Neutrophil (primary cell): ENCODE results near the gene A2M.

Experiments
- H3K27ac ChIP-seq: fragments of 200-600 bp; sonication (generic); 2 replicates; pipeline ENCODE4 v1.5.1; 2016; ENCODE audit warnings: mild to moderate bottlenecking, moderate library complexity
- H3K27me3 ChIP-seq: fragments of 200-600 bp; sonication (generic); 2 replicates; pipeline ENCODE4 v1.6.0; 2016; ENCODE audit warnings: mild to moderate bottlenecking
- H3K36me3 ChIP-seq: fragments of 200-600 bp; sonication (generic); 2 replicates; pipeline ENCODE4 v1.5.1; 2017
- H3K4me1 ChIP-seq, 2 experiments: fragments of 200-600 bp in 1 of 2; sonication (generic) in 1 of 2; 1 replicate in 1 of 2; 2 replicates in 1 of 2; pipeline versions ENCODE4 v1.5.1 to v1.6.1; 2013 to 2016; ENCODE audit warnings: low read depth in 1 of 2, low read length in 1 of 2, mild to moderate bottlenecking in 1 of 2, moderate library complexity in 1 of 2; ENCODE audit not compliant: control insufficient read depth in 1 of 2, insufficient read depth in 1 of 2
- H3K4me3 ChIP-seq, 2 experiments: fragments of 200-600 bp in 1 of 2; sonication (generic) in 1 of 2; 1 replicate in 1 of 2; 2 replicates in 1 of 2; pipeline ENCODE4 v1.5.1; 2013 to 2016; ENCODE audit warnings: low read depth in 1 of 2, low read length in 1 of 2, mild to moderate bottlenecking in 1 of 2, moderate library complexity in 1 of 2
- H3K9me3 ChIP-seq: fragments of 200-600 bp; sonication (generic); 2 replicates; pipeline ENCODE4 v1.5.1; 2016
- TF ChIP-seq, protein P1 (sequence below): fragments of 200-600 bp; sonication (generic); IDR thresholded peaks from 2 replicates; pipeline ENCODE4 v1.5.1; 2016; ENCODE audit warnings: antibody characterized with exemption

Gene A2M

DNA sequence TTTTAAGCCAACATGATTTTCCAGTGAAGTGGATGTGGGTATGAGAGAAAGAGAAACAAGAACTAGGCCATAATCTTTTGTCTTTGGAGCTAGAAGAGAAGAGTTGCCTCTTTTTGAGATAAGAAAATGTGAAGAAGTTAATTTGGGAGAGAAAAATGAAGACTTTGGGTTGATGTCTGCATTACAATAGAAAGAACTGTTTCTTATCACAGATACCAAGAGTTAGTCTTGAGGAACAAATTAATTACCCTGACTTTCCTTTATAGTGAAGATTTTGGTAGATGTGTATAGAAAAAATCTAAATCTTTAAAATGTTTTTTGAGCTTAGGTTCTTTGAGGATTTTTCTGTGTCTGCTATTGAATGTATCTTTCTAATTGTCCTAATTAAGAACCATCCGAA is 4.2 kb downstream of the A2M start:
- no peak overlapping the region for H3K27ac ChIP-seq
- no peaks in the 10 kb centered on the region for H3K27me3 ChIP-seq
- TF ChIP-seq, protein P1, sequence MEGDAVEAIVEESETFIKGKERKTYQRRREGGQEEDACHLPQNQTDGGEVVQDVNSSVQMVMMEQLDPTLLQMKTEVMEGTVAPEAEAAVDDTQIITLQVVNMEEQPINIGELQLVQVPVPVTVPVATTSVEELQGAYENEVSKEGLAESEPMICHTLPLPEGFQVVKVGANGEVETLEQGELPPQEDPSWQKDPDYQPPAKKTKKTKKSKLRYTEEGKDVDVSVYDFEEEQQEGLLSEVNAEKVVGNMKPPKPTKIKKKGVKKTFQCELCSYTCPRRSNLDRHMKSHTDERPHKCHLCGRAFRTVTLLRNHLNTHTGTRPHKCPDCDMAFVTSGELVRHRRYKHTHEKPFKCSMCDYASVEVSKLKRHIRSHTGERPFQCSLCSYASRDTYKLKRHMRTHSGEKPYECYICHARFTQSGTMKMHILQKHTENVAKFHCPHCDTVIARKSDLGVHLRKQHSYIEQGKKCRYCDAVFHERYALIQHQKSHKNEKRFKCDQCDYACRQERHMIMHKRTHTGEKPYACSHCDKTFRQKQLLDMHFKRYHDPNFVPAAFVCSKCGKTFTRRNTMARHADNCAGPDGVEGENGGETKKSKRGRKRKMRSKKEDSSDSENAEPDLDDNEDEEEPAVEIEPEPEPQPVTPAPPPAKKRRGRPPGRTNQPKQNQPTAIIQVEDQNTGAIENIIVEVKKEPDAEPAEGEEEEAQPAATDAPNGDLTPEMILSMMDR = no peak
- H3K4me3 ChIP-seq = no peak overlapping the region
- no peaks in the 10 kb centered on the region for H3K9me3 ChIP-seq
- H3K4me1 ChIP-seq = no peaks in the 10 kb centered on the region
- H3K36me3 ChIP-seq = no peaks in the 10 kb centered on the region

GRCh38 chr12:9109737-9110491 is 5.8 kb downstream of the A2M start:
- Histone ChIP-seq H3K9me3 (no peaks in the 10 kb centered on the region), H3K27ac (no peak overlapping the region), H3K36me3 (no peaks in the 10 kb centered on the region), H3K4me1 (no peaks in the 10 kb centered on the region), H3K27me3 (no peaks in the 10 kb centered on the region), H3K4me3 (no peak overlapping the region)
- TF ChIP-seq, protein P1 = no peak

DNA sequence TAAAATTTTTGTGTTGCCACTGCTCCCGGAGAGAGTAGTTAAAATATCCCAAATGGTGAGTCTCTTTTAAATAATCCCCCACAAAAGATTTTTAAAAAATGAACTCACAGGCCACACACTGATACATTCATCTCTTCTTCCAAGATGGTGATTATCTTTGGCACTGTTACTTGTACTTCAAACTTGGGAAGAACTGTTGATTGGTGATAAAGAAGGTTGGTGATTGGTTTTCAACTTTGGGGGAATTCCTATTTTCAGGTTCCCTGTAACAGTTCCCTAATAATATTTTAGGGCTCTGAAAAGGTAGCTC is 6.6 kb downstream of the A2M start:
- no peaks in the 10 kb centered on the region for H3K27me3 ChIP-seq
- no peaks in the 10 kb centered on the region for H3K4me1 ChIP-seq
- no peaks in the 10 kb centered on the region for H3K36me3 ChIP-seq
- H3K9me3 ChIP-seq = no peaks in the 10 kb centered on the region
- no peak overlapping the region for H3K4me3 ChIP-seq
- TF ChIP-seq, protein P1 = no peak
- no peak overlapping the region for H3K27ac ChIP-seq

GRCh38 chr12:9108504-9109212 is 7.1 kb downstream of the A2M start:
- H3K27ac ChIP-seq = no peak overlapping the region
- no peaks in the 10 kb centered on the region for H3K36me3 ChIP-seq
- H3K4me3 ChIP-seq = no peak overlapping the region
- H3K27me3 ChIP-seq = no peaks in the 10 kb centered on the region
- TF ChIP-seq, protein P1 = no peak
- H3K9me3 ChIP-seq = no peaks in the 10 kb centered on the region
- no peaks in the 10 kb centered on the region for H3K4me1 ChIP-seq

GRCh38 chr12:9107542-9107873 is 8.2 kb downstream of the A2M start:
- Histone ChIP-seq H3K27me3 (no peaks in the 10 kb centered on the region), H3K4me1 (no peaks in the 10 kb centered on the region), H3K27ac (no peak overlapping the region), H3K4me3 (no peak overlapping the region), H3K9me3 (no peaks in the 10 kb centered on the region), H3K36me3 (no peaks in the 10 kb centered on the region)
- TF ChIP-seq, protein P1 = no peak
